Activated CD8-positive, alpha-beta memory T cell treated with anti-CD3 and anti-CD28 coated beads, Interleukin-2, amount 50 U/mL, for 1 hour (primary cell): ENCODE results near the gene GDAP2.
A peak's percentile ranks its signal among the peaks of the same experiment; 100 is the strongest.
"Not testable (repeated sequence)": the region's sequence is repeated elsewhere in the genome, so short reads cannot be mapped to it uniquely, and the experiment has no call there.

ENCODE experiments used
- DNase-seq: peaks from one replicate; pipeline ENCODE4 v3.0.0-alpha.2; 2020; ENCODE audit errors: extremely low read depth

The GDAP2 gene

DNA sequence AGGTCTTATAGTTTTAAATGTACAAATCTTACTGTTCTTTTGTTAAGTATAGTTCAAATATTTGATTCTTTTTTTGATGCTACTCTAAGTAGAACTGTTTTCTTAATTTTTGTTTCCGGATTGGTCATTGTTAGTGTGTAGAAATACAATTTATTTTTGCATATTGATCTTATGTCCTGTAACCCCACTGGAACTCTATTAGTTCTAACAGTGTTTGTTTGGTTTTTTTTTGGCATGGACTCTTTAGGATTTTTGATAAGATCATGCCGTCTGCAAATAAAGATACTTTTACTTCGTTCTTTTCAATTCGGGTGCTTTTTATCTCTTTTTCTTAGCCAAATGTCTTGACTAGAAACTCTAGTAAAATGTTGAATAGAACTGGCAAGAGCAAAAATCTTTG, 26.5 kb downstream of the GDAP2 start:
- DNase-seq = no peak

DNA sequence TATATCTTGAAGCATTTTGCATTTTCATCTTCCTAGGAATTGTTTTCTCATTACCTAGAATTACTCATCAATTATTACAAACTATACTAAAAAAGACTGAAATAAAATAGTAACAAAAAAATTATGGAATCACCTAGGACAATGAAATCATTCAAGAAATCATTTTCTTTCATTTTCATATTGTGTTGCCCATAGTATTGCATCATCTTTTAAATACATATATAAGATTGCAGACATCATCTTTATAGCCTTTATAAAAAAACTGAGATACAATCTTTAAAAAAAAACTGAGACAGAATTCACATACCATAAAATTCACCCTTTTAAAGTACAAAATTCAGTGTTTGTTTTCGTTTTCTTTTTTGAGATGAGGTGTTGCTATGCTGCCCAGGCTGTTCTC, 29.6 kb downstream of the GDAP2 start:
- DNase-seq = no peak

DNA sequence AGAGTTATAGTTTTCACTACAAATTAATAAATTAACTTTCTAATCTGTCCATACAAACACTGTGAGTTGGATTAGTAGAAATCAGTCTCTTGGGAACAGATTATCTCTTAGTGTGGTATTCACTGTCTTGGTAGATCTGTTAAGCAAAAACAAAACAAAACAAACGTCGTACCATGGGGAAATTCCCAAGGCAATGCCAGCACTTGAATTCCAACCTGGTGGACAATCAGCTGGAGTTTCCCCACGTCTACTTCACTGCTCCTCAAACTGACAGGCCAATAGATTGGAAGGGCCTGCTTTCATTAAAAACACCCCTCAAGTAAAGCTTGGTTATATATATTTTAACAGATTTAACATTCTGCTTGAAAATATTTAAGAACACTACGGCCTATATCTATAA, 31.9 kb downstream of the GDAP2 start:
- no peak for DNase-seq

DNA sequence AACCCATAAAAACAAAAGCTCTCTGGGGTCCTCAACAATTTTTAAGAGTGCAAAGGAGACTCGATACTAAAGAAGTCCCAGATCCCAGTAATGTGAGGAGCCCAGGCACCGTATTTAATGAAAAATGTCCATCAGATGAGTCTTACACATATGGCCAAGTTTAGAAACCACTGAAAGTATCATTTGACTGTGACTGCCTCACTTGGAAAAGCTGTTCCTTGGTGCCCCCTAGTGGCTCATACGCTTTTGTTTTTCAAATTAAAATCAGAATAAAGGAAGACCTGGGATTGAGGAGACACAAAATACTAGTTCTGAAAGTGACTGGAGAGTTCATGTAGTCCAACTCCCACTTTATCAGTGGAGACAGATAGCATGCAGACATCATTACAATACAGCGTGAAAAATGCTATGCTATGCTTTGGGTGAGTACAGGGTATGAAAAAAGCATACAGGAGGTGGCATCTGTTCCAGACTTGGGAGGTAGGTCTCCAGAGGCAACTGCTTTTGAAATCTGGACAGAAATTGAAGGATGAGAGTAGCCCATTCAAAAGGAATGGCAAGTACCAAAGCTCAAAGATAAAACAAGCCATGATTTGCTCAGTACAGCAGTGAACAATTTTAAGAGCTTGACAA, 33.8 kb downstream of the GDAP2 start:
- peak; percentile 14 for DNase-seq

DNA sequence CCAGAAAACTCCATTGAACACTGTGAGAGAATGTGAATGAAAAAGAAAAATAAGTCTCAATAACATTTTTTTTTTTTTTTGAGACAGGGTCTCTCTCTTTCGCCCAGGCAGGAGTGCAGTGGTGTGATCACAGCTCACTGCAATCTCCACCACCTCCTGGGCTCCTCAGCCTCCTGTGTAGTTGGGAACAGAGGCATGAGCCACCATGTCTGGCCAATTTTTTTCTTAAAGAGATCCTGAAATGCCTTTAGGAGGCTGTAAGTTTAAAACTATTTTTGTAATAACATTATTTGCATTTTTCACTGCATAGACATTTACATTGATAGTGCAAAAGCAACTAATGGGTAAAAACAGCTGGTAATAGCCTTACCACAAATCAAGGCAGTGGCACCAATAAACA, 35.3 kb downstream of the GDAP2 start:
- no peak for DNase-seq

DNA sequence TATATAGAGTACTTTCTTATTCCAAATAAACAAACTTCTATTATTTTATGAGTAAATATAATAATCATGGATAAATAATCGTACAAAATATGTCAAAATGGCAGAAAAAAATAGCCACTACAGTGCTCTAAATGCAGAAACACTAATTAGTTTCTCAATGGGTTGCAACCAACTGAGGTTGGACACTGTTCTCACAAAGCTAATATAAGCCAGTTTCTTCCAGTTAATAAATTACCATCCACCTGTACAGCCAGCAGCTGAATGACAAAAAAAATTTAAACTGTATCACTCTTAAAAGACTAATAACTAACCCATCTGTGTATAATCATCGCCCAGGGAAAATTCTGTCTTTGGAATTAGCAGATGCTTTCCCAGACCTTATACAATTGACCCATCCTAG, 36.9 kb downstream of the GDAP2 start:
- DNase-seq = no peak

DNA sequence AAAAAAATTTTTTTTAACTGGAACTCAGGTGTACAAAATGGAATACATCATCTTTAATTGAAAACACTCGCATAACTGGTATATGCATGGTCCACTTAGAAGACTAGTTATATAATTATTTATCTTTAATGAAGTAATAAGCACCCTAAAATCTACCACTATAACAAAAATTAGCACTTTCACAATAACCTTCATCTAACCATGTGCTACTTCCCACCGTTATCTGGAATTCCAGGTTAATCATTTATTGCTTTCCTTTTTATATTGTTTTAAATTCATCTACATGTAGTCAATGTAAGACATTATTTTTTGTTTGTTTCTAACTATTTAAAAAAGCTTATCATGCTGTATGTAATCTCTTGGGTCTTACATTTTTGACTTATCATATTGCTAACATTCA, 39.0 kb downstream of the GDAP2 start:
- no peak for DNase-seq

DNA sequence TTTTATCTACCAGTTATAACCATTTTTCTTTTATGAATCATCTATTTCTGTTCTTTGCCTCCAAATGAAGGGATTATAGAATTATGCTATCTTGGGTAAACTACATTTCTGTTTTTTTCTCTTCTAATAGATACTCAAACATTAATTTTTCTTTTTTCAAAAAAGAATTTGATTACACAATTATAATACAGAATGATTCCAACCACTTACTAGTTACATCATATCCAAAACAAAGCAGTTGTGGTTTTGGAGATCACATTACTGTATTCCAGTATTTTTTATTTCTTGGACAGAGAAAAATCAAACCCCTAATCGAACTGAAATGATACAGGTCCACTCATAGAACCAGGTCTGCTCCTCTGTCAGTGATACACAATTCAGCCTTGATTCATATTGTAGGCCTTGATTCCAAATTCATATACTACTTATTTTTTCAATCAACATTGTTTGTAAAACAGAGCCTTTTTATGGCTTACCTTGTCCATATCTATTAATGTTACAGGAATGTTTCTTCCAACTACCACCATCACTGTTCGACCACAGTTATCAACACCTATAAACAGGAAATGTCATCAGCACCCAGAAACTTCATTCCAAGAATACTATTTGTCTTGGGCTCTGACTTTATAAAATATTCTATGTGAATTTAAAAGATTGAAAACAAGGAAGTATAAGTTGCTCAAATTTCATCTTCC, 43.2 kb downstream of the GDAP2 start:
- no peak for DNase-seq

DNA sequence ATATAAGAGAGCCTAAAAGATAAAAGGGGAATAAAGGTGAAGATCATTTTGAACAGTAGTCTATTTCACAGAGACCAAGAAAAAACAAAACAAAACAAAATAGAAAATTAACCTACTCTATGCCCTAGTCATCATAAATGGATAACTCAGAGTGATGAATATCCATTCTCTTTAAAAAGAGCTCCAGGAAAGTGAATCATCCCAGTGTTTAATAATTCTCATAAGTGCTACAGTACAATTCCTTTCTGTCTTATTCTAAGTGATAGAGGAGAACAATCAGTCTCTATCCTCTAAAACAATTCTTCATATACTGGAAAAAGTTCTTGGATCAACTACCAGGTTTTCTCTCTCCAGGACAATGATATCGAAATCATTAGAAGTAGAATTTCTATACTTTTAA, 45.8 kb downstream of the GDAP2 start:
- no peak for DNase-seq

DNA sequence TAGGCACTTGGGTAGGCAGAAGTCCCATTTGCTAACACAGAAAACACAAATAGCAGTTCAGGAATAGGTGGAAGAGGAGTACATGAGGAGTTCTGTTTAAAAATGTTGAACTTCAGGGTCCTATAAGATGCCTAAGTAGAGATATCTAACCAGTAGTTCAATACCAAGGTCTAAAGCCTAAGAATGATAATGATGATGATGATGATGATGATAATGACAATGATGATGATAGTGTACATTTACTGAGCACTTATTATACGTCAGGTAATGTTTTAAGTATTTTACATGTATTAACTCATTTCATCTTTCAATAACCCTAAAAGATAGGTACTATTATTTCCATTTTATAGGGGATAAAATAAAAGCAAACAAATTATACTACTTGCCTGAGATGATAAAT, 50.1 kb downstream of the GDAP2 start:
- no peak for DNase-seq

DNA sequence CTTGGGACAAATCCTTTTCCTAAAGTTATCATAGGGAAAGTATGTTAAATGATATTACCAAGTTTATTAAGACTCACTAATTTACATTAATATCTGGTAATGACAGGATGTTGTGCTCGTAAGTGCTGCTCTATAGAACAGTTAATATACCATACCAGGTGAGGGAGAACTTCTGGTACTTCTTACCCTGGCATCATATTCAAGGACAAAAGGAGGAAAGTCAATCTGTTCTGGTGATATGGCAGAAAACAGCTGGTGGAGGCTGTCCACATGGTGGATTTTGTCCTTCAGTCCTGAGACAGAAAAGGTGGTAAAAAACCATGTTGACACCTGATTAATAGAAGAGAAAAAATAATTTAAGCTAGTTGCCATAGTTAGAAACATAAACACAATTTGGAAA, 51.6 kb downstream of the GDAP2 start:
- DNase-seq = no peak

DNA sequence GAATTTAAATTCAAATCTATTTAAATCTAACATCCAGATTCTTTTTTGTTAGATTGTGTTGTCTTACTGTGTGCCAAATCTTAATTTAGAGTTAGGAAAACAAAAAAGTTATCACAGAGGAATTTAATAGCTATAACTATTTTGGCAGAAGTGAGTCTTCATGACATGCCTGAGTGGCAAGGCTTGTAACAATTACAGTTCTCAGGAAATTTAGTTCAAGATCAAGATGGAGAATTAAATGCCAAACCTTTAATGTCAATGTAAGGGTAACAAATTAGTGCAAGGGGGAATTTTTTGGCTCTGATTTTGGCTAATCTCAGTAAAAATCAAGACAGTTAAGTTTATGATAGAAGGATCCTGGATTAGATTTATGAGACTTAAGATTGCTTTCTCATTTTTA, 58.4 kb downstream of the GDAP2 start:
- DNase-seq = no peak

DNA sequence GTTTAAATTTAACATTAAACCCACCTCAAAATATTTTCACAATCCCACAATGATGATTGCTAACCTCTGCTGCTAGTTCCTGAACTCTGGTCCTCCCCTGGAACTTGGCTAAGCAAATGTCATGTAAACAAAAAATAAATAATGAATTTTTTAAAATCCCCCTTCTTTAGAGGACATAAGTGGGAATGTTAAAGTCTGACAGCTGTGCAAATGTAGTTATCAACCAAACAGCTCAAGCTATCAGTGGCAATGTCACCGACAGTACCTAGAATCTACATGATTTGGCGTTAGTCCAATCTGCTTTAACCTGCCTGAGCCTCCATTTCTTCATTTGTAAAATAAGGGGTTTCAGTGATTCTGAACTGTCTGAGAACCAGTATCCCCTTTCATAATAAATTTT, 67.7 kb downstream of the GDAP2 start:
- no peak for DNase-seq

DNA sequence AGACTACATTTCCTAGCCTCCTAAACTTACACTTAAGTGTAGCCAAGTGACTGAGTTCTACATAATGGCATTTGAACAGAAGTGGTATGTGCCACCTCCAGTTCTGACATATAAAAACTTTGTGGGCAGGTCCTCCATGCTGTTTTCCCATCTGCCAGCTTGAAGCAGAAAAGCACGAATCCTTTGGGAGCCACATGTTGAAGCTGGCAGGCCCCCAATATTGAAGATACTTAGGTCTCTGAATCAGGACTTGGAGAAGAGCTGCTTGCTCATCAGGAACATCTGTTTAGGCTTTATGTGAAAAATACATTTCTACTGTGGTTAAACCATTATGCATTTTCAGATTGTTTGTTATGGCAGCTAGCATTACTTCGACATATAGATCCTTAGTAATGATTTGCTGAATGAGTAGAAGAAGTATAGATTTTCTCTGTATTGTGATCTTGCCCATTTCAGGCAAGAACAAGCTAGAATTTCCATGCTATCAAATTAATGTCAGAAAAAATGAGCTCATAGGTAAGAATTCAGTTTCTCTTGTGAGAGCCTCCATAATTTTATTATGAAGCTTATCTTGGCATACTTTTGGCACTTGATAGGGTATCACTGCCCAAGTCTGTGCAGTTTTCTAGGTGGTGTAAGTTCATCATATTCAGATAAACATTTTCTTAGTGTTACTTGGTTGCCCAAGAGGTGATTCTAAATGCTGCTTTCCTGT, 68.4 kb downstream of the GDAP2 start:
- no peak for DNase-seq

DNA sequence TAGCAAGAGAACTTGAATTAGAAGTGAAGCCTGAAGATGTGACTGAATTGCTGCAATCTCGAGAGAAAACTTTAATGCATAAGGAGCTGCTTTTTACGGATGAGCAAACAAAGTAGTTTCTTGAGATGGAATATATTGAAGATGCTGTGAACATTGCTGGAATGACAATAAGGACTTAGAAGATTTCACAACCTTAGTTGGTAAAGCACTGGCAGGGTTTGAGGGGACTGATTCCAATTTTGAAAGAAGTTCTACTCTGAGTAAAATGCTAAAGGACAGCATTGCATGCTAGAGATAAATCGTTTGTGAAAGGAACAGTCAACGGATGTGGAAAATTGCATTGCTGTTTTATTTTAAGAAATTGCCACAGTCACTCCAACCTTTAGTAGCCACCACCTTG, 69.5 kb downstream of the GDAP2 start:
- DNase-seq = no peak

DNA sequence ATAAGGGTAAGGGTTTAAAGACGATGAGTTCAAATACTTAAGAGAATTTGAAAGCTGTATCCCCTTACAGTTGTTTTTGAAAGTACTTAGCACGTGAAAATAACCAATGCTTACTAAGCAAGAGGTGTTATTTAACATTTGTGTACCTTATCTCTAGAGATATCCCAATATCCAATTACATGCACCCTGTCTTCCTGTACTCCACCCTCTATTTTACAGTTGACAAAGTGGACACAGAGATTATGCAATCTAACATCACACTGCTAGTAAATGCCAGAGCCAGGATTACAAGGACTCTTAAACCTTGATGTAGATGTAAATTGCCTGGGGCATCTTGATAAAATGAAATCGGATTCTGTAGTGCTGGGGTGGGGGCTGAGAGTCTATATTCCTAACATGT, 72.0 kb downstream of the GDAP2 start:
- DNase-seq = no peak

DNA sequence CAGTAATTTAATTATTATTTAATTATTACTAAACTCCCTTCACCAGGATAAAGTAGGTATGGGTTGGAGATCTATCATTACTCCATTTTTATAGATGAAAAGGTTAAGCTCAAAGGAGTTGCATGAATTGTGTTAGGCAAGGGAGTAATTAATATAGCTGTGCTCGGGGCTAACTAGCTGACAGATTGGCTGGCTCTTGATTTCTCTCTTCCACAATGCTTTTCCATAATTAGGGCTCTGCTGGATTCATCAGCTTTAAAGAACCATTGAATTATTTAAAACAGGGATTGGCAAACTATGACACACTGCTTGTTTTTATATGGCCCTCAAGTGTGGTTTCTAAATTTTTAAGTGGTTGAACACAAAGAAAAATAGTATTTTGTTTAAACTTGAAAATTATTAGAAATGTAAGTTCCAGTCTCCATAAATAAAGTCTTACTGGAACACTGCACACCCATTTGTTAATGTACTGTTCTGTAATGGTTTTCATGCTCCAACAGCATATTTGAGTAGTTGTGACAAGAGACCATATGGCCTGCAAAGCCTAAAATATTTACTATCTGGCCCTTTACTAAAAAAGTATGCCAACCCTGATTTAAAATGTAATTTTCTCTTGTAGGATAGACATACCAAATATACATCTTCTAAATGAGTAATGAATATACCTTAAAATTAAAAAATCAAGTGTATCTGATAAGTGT, 76.4 kb downstream of the GDAP2 start:
- DNase-seq = no peak

DNA sequence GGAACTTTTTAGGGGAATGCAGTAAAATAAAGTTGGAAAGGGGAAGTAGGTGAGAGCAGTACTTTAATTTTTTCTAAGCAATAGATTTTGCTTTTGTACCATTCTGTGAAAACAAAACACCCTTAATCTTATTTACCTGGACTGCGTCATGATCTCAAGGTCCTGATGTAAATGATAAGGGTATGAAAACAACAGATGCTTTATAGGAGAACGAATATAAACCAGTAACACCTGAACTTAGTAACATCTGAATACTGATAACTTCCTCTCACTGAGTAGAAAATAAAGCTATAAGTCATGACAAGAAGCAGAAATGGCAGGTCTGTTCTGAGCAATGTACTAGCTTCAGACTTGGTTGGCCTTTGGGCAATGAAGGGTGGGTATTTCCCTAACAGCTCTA, 77.7 kb downstream of the GDAP2 start:
- DNase-seq = no peak

DNA sequence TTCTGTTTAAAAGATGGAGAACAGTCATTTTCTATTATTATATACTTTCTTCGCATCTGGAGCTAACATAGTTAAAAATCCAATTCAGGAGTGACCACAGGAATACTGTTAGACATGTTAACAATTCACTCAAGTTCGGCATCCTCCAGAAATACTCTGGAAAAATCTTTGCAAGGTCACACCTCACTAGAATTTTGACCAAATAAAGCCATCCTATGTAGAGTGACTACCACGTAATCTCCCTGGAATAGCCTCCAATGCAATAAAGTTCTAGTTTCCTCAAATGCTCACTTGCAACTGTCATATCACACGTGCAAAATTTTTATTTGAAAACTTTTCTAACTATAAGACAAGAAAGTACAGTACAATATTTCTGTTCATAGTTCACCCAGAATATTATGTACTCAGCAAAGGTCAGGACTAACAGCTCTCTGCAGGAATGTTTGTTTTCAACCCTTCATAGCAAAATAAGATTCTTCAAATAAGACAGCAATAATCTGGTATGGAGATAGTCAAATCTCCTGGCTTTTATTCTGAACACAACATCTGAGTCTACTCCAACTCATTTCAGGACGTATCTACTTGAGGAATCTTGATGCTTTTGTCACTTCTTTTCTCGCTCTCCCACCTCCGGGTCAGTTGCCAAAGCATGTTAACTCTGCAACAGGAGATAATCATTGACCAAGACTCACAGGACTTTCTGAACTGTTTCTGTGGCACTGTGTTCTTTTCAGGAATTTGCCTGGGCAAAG, 82.6 kb downstream of the GDAP2 start:
- no peak for DNase-seq

DNA sequence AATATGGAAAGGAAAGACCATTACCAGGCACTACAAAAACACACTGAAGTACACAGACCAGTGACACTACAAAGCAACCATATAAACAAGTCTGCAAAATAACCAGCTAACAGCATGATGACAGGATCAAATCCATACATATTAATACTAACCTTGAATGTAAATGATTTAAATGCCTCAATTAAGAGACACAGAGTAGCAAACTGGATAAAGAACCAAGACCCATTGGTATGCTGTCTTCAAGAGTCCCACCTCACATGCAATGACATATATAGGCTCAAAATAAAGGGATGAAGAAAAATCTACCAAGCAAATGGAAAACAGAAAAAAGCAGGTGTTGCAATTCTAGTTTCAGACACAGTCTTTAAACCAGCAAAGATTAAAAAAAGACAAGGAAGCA, 84.9 kb downstream of the GDAP2 start:
- DNase-seq = not testable (repeated sequence)

DNA sequence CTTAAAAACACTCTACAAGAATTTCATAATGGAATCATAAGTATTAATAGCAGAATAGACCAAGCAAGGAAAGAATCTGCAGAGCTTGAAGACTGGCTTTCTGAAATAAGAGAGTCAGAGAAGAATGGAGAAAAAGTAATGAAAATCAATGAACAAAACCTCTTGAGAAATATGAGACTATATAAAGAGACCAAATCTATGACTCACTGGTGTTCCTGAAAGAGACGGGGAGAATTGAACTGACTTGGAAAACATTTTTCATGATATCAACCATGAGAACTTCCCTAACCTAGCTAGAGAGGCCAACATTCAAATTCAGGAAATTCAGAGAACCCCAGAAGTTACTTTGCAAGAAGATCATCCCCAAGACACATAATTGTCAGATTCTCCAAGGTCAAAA, 85.6 kb downstream of the GDAP2 start:
- DNase-seq = no peak
